HEK293 (cell line): ENCODE results near the gene EPHX1.
"Not testable (repeated sequence)": the region's sequence is repeated elsewhere in the genome, so short reads cannot be mapped to it uniquely, and the experiment has no call there.

Source experiments
- CTCF ChIP-seq: fragments of 450-650 bp; formaldehyde crosslinking; IDR thresholded peaks from 2 replicates; pipeline ENCODE4 v1.5.1; 2016; ENCODE audit warnings: missing biosample characterization, missing genetic modification characterization
- REPIN1 ChIP-seq: fragments of 450-650 bp; formaldehyde crosslinking; IDR thresholded peaks from 2 replicates; pipeline ENCODE4 v1.5.1; 2017; ENCODE audit warnings: missing biosample characterization, missing genetic modification characterization, low read depth
- REST ChIP-seq: fragments of 450-650 bp; formaldehyde crosslinking; IDR thresholded peaks from 2 replicates; pipeline ENCODE4 v1.5.1; 2016; ENCODE audit warnings: missing biosample characterization, missing genetic modification characterization
- SALL2 ChIP-seq: fragments of 450-650 bp; formaldehyde crosslinking; IDR thresholded peaks from 2 replicates; pipeline ENCODE4 v1.5.0; 2017; ENCODE audit warnings: missing biosample characterization, mild to moderate bottlenecking, missing genetic modification characterization, borderline replicate concordance
- SETDB1 ChIP-seq: IDR thresholded peaks from one replicate; pipeline ENCODE4 v1.6.1; 2017; ENCODE audit warnings: mild to moderate bottlenecking, low read length, moderate library complexity, mixed read lengths; ENCODE audit not compliant: insufficient read length
- ZBTB11 ChIP-seq: fragments of 450-650 bp; formaldehyde crosslinking; conservative IDR thresholded peaks from 2 replicates; pipeline ENCODE4 v1.5.1; 2016; ENCODE audit warnings: low read depth, missing biosample characterization, missing genetic modification characterization
- ZNF274 ChIP-seq, 2 experiments: fragments of 200-500 bp in 1 of 2; fragments of 450-650 bp in 1 of 2; sonication (Bioruptor generic) in 1 of 2; formaldehyde crosslinking in 1 of 2; IDR thresholded peaks; 2 replicates each; pipeline versions ENCODE4 v1.5.1 to v1.6.1; 2014 to 2016; ENCODE audit warnings: borderline replicate concordance in 1 of 2, inconsistent platforms in 1 of 2, low read length in 1 of 2, missing biosample characterization in 1 of 2, missing genetic modification characterization in 1 of 2
- ZNF513 ChIP-seq: fragments of 450-650 bp; IDR thresholded peaks from 2 replicates; pipeline ENCODE4 v1.5.1; 2018; ENCODE audit warnings: missing biosample characterization, missing genetic modification characterization
- ZNF600 ChIP-seq: fragments of 450-650 bp; formaldehyde crosslinking; IDR thresholded peaks from 2 replicates; pipeline ENCODE4 v1.5.1; 2016; ENCODE audit warnings: missing biosample characterization, missing genetic modification characterization
- ZSCAN18 ChIP-seq: fragments of 450-650 bp; formaldehyde crosslinking; IDR thresholded peaks from 2 replicates; pipeline ENCODE4 v1.5.1; 2016; ENCODE audit warnings: missing biosample characterization, missing genetic modification characterization

GRCh38 chr1:225887554-225888288, 77.8 kb downstream of the EPHX1 start:
- TF ChIP-seq CTCF (tag by site-specific recombination); ZNF600 (tag by site-specific recombination); SETDB1; SALL2 (tag by site-specific recombination); REPIN1; ZNF513 (tag by site-specific recombination); ZBTB11 (tag by site-specific recombination); ZNF274 (IDR thresholded peaks at IDR 0.05; ENCODE audit: low read length); ZNF274 (tag by site-specific recombination; IDR thresholded peaks at IDR 0.05; ENCODE audit: borderline replicate concordance); REST (tag by site-specific recombination); ZSCAN18: not testable (repeated sequence)
